ENCODE results near the gene LCLAT1. TPM values are rescaled to one million over a fixed set of nuclear protein-coding genes. Genes with fewer than 3 reads are reported as not detected.

The LCLAT1 gene
- total and polyA plus RNA-seq, 2 of the 4 experiments (the other 2 are of a cell fraction) = 7.5 to 11.5 TPM

DNA sequence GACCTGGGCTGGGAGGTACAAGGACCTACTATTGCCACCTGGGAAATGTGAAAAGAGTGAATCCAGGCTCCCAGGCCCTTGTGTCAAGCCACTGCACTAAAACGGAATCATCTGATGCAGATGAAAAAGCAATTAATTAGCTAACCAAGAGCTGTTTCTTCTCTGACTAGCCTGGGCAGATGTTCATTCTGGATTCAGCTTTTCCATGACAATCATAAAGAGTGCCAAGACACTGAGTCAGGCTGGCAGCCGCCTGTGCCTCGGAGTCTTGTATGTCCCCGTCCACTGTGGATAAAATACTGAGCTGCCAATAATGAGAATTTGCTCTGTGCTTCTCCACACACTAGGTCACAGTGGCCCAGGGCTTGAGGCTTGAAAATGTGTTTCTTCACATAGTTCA lies 21.7 kb upstream of the LCLAT1 start:
- Histone ChIP-seq H3K9ac (ENCODE audit: low read depth, low read length) (no peak overlapping the region), H2BK5ac (ENCODE audit: low read depth, low read length, poor library complexity, severe bottlenecking) (peak overlapping the region; percentile 15), H3K27me3 (ENCODE audit: control insufficient read depth, insufficient read depth, low read length) (no peaks in the 10 kb centered on the region), H3K4me1 (ENCODE audit: control insufficient read depth, insufficient read depth, low read length) (peaks cover 24% of the 10 kb centered on the region), H2BK15ac (ENCODE audit: low read depth, low read length) (peak overlapping the region; percentile 77; the same call in 1 of the 3 replicates), H3K9me3 (ENCODE audit: control insufficient read depth, insufficient read depth, low read length) (no peaks in the 10 kb centered on the region), H3K36me3 (ENCODE audit: control insufficient read depth, insufficient read depth, low read length) (no peaks in the 10 kb centered on the region), H3K18ac (ENCODE audit: low read depth, low read length) (peak overlapping the region; percentile 62), H4K20me1 (ENCODE audit: insufficient read depth, low read length) (no peaks in the 10 kb centered on the region), H2BK20ac (ENCODE audit: low read depth, low read length) (peak overlapping the region; percentile 3; the same call in 1 of the 2 replicates), H3K79me1 (ENCODE audit: low read depth in 1 of 2, low read length in 2 of 2) (no peaks in the 10 kb centered on the region; a peak in 1 of 4 replicates), H4K91ac (ENCODE audit: insufficient read depth, low read depth, low read length) (peak overlapping the region; percentile 33; the same call in 1 of the 2 replicates), H3K9me1 (ENCODE audit: insufficient read depth, low read length) (peaks cover 8% of the 10 kb centered on the region), H3K27ac (ENCODE audit: insufficient read depth, low read length) (no peak overlapping the region; the same call in 1 of the 2 replicates), H3K4me3 (ENCODE audit: insufficient read depth, low read depth, low read length) (no peak overlapping the region), H2AFZ (replicated peaks; ENCODE audit: low read length, poor library complexity) (no peak overlapping the region), H3K56ac (ENCODE audit: extremely low read depth, insufficient read depth, low read length) (no peak overlapping the region), H3K23ac (ENCODE audit: low read depth, low read length) (0 out of 2 replicates have a peak overlapping the region, but pooled peaks have one; percentile 25), H2BK120ac (ENCODE audit: low read depth, low read length) (peak overlapping the region; percentile 47), H3K14ac (replicated peaks; ENCODE audit: low read depth, low read length) (peak overlapping the region; percentile 33; the same call in 1 of the 2 replicates), H3K4ac (ENCODE audit: low read depth, low read length) (peak overlapping the region; percentile 24), H3K4me2 (ENCODE audit: low read depth, low read length) (no peak overlapping the region), H2AK5ac (ENCODE audit: low read depth, low read length) (peak overlapping the region; percentile 60), H2AK9ac (replicated peaks; ENCODE audit: low read depth, low read length, poor library complexity) (no peak overlapping the region), H4K8ac (ENCODE audit: low read depth in 2 of 2, low read length in 2 of 2) (peak overlapping the region in 1 of 2 experiments; percentile 26; a peak in 1 of 4 replicates), H4K5ac (ENCODE audit: low read depth, low read length) (0 out of 2 replicates have a peak overlapping the region, but pooled peaks have one; percentile 1)
- DNase-seq = no peak
- TF ChIP-seq, protein P1, sequence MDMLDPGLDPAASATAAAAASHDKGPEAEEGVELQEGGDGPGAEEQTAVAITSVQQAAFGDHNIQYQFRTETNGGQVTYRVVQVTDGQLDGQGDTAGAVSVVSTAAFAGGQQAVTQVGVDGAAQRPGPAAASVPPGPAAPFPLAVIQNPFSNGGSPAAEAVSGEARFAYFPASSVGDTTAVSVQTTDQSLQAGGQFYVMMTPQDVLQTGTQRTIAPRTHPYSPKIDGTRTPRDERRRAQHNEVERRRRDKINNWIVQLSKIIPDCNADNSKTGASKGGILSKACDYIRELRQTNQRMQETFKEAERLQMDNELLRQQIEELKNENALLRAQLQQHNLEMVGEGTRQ (IDR thresholded peaks at IDR 0.05; ENCODE audit: low read depth, low read length) = no peak
- no peak for TF ChIP-seq MAFK (IDR thresholded peaks at IDR 0.05; ENCODE audit: low read depth, low read length)
- no peak for TF ChIP-seq NFE2L2 (IDR thresholded peaks at IDR 0.05; ENCODE audit: low read depth, low read length)
- CTCF ChIA-PET = no interaction called here
- no peak for ATAC-seq (ENCODE audit: low read depth)
- intact Hi-C loops (cut with micrococcal nuclease) = no loop called here
- 83% methylated on average over 1 of the region's 4 CpGs; no CpG with 5 or more reads in 1 of the 2 experiments for WGBS, 2 experiments (ENCODE audit: extremely low coverage in 2 of 2, insufficient read length in 1 of 2)
- POLR2A ChIA-PET (ENCODE audit: unreplicated experiment) = no interaction called here
- dilution Hi-C loops (cut with HindIII; ENCODE audit: low sequenced_read_pairs, unreplicated experiment) = no loop called here
- in situ Hi-C loops (cut with MboI; ENCODE audit: low sequenced_read_pairs) = no loop called here
- BruUV-seq (replicated peaks) = no TSS peak
